Neural cell (in vitro differentiated cells): ENCODE results near the gene SLC10A4. TPM values are rescaled to one million over a fixed set of nuclear protein-coding genes. Genes with fewer than 3 reads are reported as not detected.

Source experiments
- H2AFZ ChIP-seq: fragments of 200-600, 300-800 bp; sonication (generic), shearing (Covaris generic); 2 replicates; pipeline ENCODE4 v1.6.0; 2014; ENCODE audit warnings: low read depth, mild to moderate bottlenecking, antibody characterized with exemption, low read length, moderate library complexity
- H3F3A ChIP-seq: fragments of 200-600 bp; shearing (Covaris generic); 2 replicates; pipeline ENCODE4 v1.6.1; 2016; ENCODE audit warnings: mild to moderate bottlenecking, moderate library complexity, mixed read lengths, antibody characterized with exemption, low read length; ENCODE audit not compliant: insufficient read depth, poor library complexity, severe bottlenecking
- H3K27ac ChIP-seq: fragments of 200-600, 300-800 bp; sonication (generic), shearing (Covaris generic); 2 replicates; pipeline ENCODE4 v1.5.1; 2014; ENCODE audit warnings: mild to moderate bottlenecking, low read length, moderate library complexity
- H3K27me3 ChIP-seq: fragments of 300-800, 200-600 bp; sonication (generic), shearing (Covaris generic); 2 replicates; pipeline ENCODE4 v1.6.0; 2014; ENCODE audit warnings: mild to moderate bottlenecking, low read depth, low read length, moderate library complexity; ENCODE audit not compliant: insufficient read depth
- H3K36me3 ChIP-seq: fragments of 300-800, 200-600 bp; sonication (generic), shearing (Covaris generic); 2 replicates; pipeline ENCODE4 v1.5.1; 2014; ENCODE audit warnings: mild to moderate bottlenecking, antibody characterized with exemption, low read length, moderate library complexity; ENCODE audit not compliant: insufficient read depth
- H3K4me2 ChIP-seq: fragments of 300-800, 200-600 bp; sonication (generic), shearing (Covaris generic); 2 replicates; pipeline ENCODE4 v1.6.0; 2014; ENCODE audit warnings: mild to moderate bottlenecking, low read length
- H3K4me3 ChIP-seq: fragments of 300-800, 200-600 bp; sonication (generic), shearing (Covaris generic); 2 replicates; pipeline ENCODE4 v1.5.1; 2014; ENCODE audit warnings: mild to moderate bottlenecking, low read length, moderate library complexity
- H3K79me2 ChIP-seq: fragments of 200-600 bp; shearing (Covaris generic); replicated peaks from 2 replicates; pipeline ENCODE4 v1.6.0; 2014; ENCODE audit warnings: mild to moderate bottlenecking, low read length, moderate library complexity; ENCODE audit not compliant: insufficient read depth
- H3K9ac ChIP-seq: fragments of 300-800, 200-600 bp; sonication (generic), shearing (Covaris generic); 2 replicates; pipeline ENCODE4 v1.6.1; 2016; ENCODE audit warnings: mild to moderate bottlenecking, low read length, mixed read lengths
- H3K9me2 ChIP-seq: fragments of 200-600 bp; shearing (Covaris generic); 2 replicates; pipeline ENCODE4 v1.6.1; 2016; ENCODE audit warnings: mild to moderate bottlenecking, low read length, mixed read lengths; ENCODE audit not compliant: insufficient read depth
- H3K9me3 ChIP-seq: fragments of 200-600, 300-800 bp; sonication (generic), shearing (Covaris generic); 2 replicates; pipeline ENCODE4 v1.6.1; 2016; ENCODE audit warnings: mild to moderate bottlenecking, mixed run types, low read length, moderate library complexity, mixed read lengths
- H4K20me1 ChIP-seq: fragments of 200-600 bp; shearing (Covaris generic); 2 replicates; pipeline ENCODE4 v1.6.1; 2016; ENCODE audit warnings: mild to moderate bottlenecking, mixed run types; ENCODE audit not compliant: insufficient read depth
- CTCF ChIP-seq: fragments of 450-650 bp; IDR thresholded peaks from 2 replicates; pipeline ENCODE4 v1.5.1; 2014; ENCODE audit warnings: antibody characterized with exemption, mild to moderate bottlenecking, moderate library complexity; ENCODE audit not compliant: poor library complexity, severe bottlenecking
- EP300 ChIP-seq: fragments of 450-650 bp; conservative IDR thresholded peaks from 2 replicates; pipeline ENCODE4 v1.6.1; 2014; ENCODE audit warnings: antibody characterized with exemption, mild to moderate bottlenecking, moderate library complexity; ENCODE audit not compliant: poor library complexity, severe bottlenecking
- EZH2 ChIP-seq: fragments of 200-600, 300-800 bp; shearing (Covaris generic), sonication (generic); IDR thresholded peaks from 2 replicates; pipeline ENCODE4 v1.6.1; 2014; ENCODE audit warnings: antibody characterized with exemption, low read length, borderline replicate concordance, mild to moderate bottlenecking; ENCODE audit not compliant: insufficient read depth, poor library complexity, severe bottlenecking
- MXI1 ChIP-seq: fragments of 450-650 bp; conservative IDR thresholded peaks from 2 replicates; pipeline ENCODE4 v1.6.1; 2014; ENCODE audit warnings: antibody characterized with exemption, mild to moderate bottlenecking; ENCODE audit not compliant: poor library complexity, severe bottlenecking
- POLR2AphosphoS5 ChIP-seq: IDR thresholded peaks from 2 replicates; pipeline ENCODE4 v1.6.1; 2012
- RAD21 ChIP-seq: fragments of 450-650 bp; conservative IDR thresholded peaks from 2 replicates; pipeline ENCODE4 v1.6.1; 2014; ENCODE audit warnings: antibody characterized with exemption, mild to moderate bottlenecking, moderate library complexity
- REST ChIP-seq: IDR thresholded peaks from 2 replicates; pipeline ENCODE4 v1.6.1; 2012; ENCODE audit warnings: borderline replicate concordance
- SMC3 ChIP-seq: fragments of 450-650 bp; conservative IDR thresholded peaks from 2 replicates; pipeline ENCODE4 v1.6.1; 2014; ENCODE audit warnings: antibody characterized with exemption, mild to moderate bottlenecking, moderate library complexity; ENCODE audit not compliant: poor library complexity
- TAF1 ChIP-seq: IDR thresholded peaks from 2 replicates; pipeline ENCODE4 v1.6.1; 2012; ENCODE audit warnings: low read depth
- polyA plus RNA-seq: library from polyadenylated mRNA; depleted of rRNA; stranded (reverse); fragments of >200 nt; gene quantifications from 2 replicates; pipeline ENCODE4 v1.2.3, GENCODE V29; 2014

The SLC10A4 gene
- polyA plus RNA-seq, 1 donor from 2014 or later: 14.5 TPM

- no peaks in the 10 kb centered on the region for H3F3A ChIP-seq
- no peak overlapping the region for H3K4me3 ChIP-seq
- H3K4me2 ChIP-seq: no peak overlapping the region
- H3K9me3 ChIP-seq: no peaks in the 10 kb centered on the region
- no peaks in the 10 kb centered on the region for H4K20me1 ChIP-seq
- no peaks in the 10 kb centered on the region for H3K36me3 ChIP-seq
- TF ChIP-seq EZH2 (no peak), SMC3 (no peak), RAD21 (no peak), EP300 (no peak), REST (no peak), MXI1 (no peak), CTCF (no peak), TAF1 (no peak), POLR2AphosphoS5 (no peak)
- H3K79me2 ChIP-seq: no peaks in the 10 kb centered on the region
- H3K9me2 ChIP-seq: no peaks in the 10 kb centered on the region
- H2AFZ ChIP-seq: no peak overlapping the region
- H3K27me3 ChIP-seq: no peaks in the 10 kb centered on the region
- no peak overlapping the region for H3K9ac ChIP-seq
- H3K27ac ChIP-seq: no peak overlapping the region
Observed at GRCh38 chr4:48462363-48462762, 20.8 kb upstream of the SLC10A4 start.

- Histone ChIP-seq H3K9me3 (no peaks in the 10 kb centered on the region), H3K4me3 (no peak overlapping the region), H3K36me3 (no peaks in the 10 kb centered on the region), H3K4me2 (no peak overlapping the region), H3K9me2 (no peaks in the 10 kb centered on the region), H3K27ac (no peak overlapping the region), H3K79me2 (no peaks in the 10 kb centered on the region), H4K20me1 (no peaks in the 10 kb centered on the region), H3K27me3 (no peaks in the 10 kb centered on the region), H3F3A (no peaks in the 10 kb centered on the region), H2AFZ (no peak overlapping the region), H3K9ac (no peak overlapping the region)
- TF ChIP-seq EZH2 (no peak), POLR2AphosphoS5 (no peak), MXI1 (no peak), REST (no peak), CTCF (no peak), SMC3 (no peak), RAD21 (no peak), EP300 (no peak), TAF1 (no peak)
Observed at GRCh38 chr4:48467442-48467841, 15.7 kb upstream of the SLC10A4 start.
